ENCODE data around the gene LACRT.
"Not testable (repeated sequence)": the region's sequence is repeated elsewhere in the genome, so short reads cannot be mapped to it uniquely, and the experiment has no call there.

LACRT gene

DNA sequence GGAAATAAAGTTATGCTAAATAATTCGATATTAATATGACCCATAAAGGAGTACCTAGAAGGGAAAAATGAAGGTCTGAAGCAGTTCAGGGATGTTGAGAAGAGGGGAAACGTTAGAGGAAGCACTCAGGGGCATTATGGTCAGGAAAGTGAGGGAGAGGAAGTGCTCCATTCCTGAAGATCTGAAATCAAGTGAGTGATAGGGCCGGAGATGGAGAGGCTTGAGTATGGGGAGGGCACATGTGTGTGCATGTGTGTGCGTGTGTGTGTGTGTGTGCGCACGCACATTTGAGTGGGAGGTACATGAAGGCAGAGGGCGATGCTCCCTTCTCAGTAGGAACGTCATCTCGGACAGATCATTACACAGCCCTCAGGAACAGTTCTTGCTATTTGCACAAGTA, 18.3 kb upstream of the LACRT start:
- H3K9me3 ChIP-seq (ENCODE audit: insufficient read depth, low read length): no peaks in the 10 kb centered on the region
- TF ChIP-seq SUZ12 (IDR thresholded peaks at IDR 0.05; ENCODE audit: extremely low read depth, insufficient read depth, insufficient read length) (no peak), ZNF274 (IDR thresholded peaks at IDR 0.05; ENCODE audit: low read depth, low read length) (no peak), YY1 (IDR thresholded peaks at IDR 0.05; ENCODE audit: insufficient read depth, insufficient read length) (no peak)
- H3K4me1 ChIP-seq (ENCODE audit: insufficient read depth, insufficient read length): no peaks in the 10 kb centered on the region
- H3K9ac ChIP-seq (ENCODE audit: insufficient read length, low read depth): no peak overlapping the region
- H3K4me3 ChIP-seq (ENCODE audit: insufficient read length, low read depth): no peak overlapping the region
- H3K27me3 ChIP-seq (ENCODE audit: insufficient read depth, insufficient read length): no peaks in the 10 kb centered on the region
- no peak for DNase-seq (ENCODE audit: low read depth, low spot score)
- H3K36me3 ChIP-seq (ENCODE audit: insufficient read depth, insufficient read length, low read length): no peaks in the 10 kb centered on the region

DNA sequence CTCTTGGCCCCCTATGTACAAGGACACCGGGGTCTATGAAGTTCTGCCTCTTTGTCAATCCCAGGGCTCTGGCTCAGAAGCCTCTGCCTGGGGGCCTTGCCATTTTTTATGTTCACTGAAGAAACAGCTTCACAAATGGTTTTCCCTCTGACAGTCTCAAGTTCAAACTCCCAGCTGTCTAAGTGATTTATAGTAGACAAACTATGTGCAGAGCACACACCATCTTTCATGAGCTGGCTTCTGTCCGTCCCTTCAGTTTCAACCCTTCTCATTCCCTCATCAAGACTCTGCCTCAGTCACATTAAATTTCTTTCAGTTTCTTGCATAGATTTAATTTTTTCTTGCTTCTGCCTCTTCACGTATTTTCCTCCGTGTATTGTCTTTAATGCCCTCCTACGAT, 16.2 kb upstream of the LACRT start:
- Histone ChIP-seq H3K9me3 (ENCODE audit: insufficient read depth, low read length) (no peaks in the 10 kb centered on the region), H3K4me1 (ENCODE audit: insufficient read depth, insufficient read length) (no peaks in the 10 kb centered on the region), H3K27me3 (ENCODE audit: insufficient read depth, insufficient read length) (no peaks in the 10 kb centered on the region), H3K9ac (ENCODE audit: insufficient read length, low read depth) (no peak overlapping the region), H3K36me3 (ENCODE audit: insufficient read depth, insufficient read length, low read length) (no peaks in the 10 kb centered on the region), H3K4me3 (ENCODE audit: insufficient read length, low read depth) (no peak overlapping the region)
- no peak for DNase-seq (ENCODE audit: low read depth, low spot score)
- TF ChIP-seq SUZ12 (IDR thresholded peaks at IDR 0.05; ENCODE audit: extremely low read depth, insufficient read depth, insufficient read length) (no peak), ZNF274 (IDR thresholded peaks at IDR 0.05; ENCODE audit: low read depth, low read length) (no peak), YY1 (IDR thresholded peaks at IDR 0.05; ENCODE audit: insufficient read depth, insufficient read length) (no peak)

DNA sequence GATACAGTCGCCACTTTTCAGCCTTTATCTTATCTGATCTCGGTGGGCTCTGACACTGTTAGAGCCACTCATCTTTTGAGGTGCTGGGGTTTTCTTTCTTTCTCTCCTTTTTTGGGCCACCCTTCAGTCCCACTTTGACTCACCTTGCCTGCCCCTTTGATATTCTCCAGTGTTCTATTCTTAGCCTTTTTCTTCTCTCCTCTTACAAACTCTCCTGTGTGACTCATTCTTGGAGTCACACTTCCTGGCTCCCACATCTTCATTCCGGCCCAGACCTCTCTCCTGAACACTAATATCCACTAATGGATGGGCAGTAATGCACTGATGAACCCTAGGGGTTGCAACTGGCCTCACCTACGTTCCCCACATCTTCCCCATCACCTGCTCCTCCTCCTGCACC, 15.7 kb upstream of the LACRT start:
- no peak overlapping the region for H3K4me3 ChIP-seq (ENCODE audit: insufficient read length, low read depth)
- no peaks in the 10 kb centered on the region for H3K27me3 ChIP-seq (ENCODE audit: insufficient read depth, insufficient read length)
- H3K9me3 ChIP-seq (ENCODE audit: insufficient read depth, low read length): no peaks in the 10 kb centered on the region
- H3K36me3 ChIP-seq (ENCODE audit: insufficient read depth, insufficient read length, low read length): no peaks in the 10 kb centered on the region
- no peak for DNase-seq (ENCODE audit: low read depth, low spot score)
- no peaks in the 10 kb centered on the region for H3K4me1 ChIP-seq (ENCODE audit: insufficient read depth, insufficient read length)
- no peak for TF ChIP-seq ZNF274 (IDR thresholded peaks at IDR 0.05; ENCODE audit: low read depth, low read length)
- no peak for TF ChIP-seq YY1 (IDR thresholded peaks at IDR 0.05; ENCODE audit: insufficient read depth, insufficient read length)
- no peak for TF ChIP-seq SUZ12 (IDR thresholded peaks at IDR 0.05; ENCODE audit: extremely low read depth, insufficient read depth, insufficient read length)
- H3K9ac ChIP-seq (ENCODE audit: insufficient read length, low read depth): no peak overlapping the region

DNA sequence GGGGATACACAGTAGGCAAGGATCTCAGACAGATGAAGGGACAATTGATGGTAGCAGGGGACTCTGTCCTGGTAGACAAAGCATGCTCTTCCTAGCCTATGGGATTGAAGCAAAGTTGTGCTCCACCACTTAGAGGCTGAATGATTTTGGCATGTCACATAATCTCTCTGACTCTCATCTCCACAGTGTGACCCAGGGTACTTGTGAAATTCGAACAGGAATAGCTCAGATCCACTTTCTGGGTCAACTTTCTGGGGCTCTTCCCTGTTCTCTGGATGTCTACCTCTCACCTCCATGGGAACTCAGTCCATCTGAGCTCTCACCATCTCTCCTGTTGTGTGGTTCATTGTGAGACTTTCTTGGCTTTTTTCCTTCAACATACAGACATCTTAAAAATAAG, 15.1 kb upstream of the LACRT start:
- H3K4me1 ChIP-seq (ENCODE audit: insufficient read depth, insufficient read length): no peaks in the 10 kb centered on the region
- H3K4me3 ChIP-seq (ENCODE audit: insufficient read length, low read depth): no peak overlapping the region
- H3K36me3 ChIP-seq (ENCODE audit: insufficient read depth, insufficient read length, low read length): no peaks in the 10 kb centered on the region
- H3K9me3 ChIP-seq (ENCODE audit: insufficient read depth, low read length): no peaks in the 10 kb centered on the region
- TF ChIP-seq SUZ12 (IDR thresholded peaks at IDR 0.05; ENCODE audit: extremely low read depth, insufficient read depth, insufficient read length) (no peak), ZNF274 (IDR thresholded peaks at IDR 0.05; ENCODE audit: low read depth, low read length) (no peak), YY1 (IDR thresholded peaks at IDR 0.05; ENCODE audit: insufficient read depth, insufficient read length) (no peak)
- DNase-seq (ENCODE audit: low read depth, low spot score): no peak
- no peak overlapping the region for H3K9ac ChIP-seq (ENCODE audit: insufficient read length, low read depth)
- H3K27me3 ChIP-seq (ENCODE audit: insufficient read depth, insufficient read length): no peaks in the 10 kb centered on the region

DNA sequence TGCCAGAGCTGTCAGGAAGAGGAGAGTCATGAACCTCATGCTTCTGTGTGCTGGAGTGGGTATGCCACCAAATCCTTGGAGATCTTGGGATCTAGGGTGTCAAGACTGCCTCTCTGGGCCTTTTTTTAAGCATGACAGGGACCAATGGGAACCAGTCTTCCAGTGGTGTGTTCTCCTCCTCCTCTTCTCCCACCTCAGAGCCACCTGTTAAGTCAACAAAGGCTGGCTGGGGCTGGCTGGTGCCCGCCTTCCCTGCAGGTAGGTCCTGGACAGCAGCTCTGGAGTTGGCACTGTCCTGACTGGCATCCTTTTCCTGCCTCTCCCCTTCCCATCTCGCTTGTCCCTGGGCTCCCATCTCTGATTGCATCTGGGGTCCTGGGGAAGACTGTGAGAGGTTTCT, 13.6 kb upstream of the LACRT start, which contains the start of gene DCD:
Gene DCD, minus strand, starts transcription at position 101 of the 400 bp plus-strand sequence. Its CDS starts 62 bp downstream, at position 39.
- no peak for TF ChIP-seq SUZ12 (IDR thresholded peaks at IDR 0.05; ENCODE audit: extremely low read depth, insufficient read depth, insufficient read length)
- no peak for TF ChIP-seq ZNF274 (IDR thresholded peaks at IDR 0.05; ENCODE audit: low read depth, low read length)
- no peak for TF ChIP-seq YY1 (IDR thresholded peaks at IDR 0.05; ENCODE audit: insufficient read depth, insufficient read length)
- Histone ChIP-seq H3K9me3 (ENCODE audit: insufficient read depth, low read length) (no peaks in the 10 kb centered on the region), H3K4me1 (ENCODE audit: insufficient read depth, insufficient read length) (no peaks in the 10 kb centered on the region), H3K27me3 (ENCODE audit: insufficient read depth, insufficient read length) (peaks cover 8% of the 10 kb centered on the region), H3K36me3 (ENCODE audit: insufficient read depth, insufficient read length, low read length) (no peaks in the 10 kb centered on the region), H3K9ac (ENCODE audit: insufficient read length, low read depth) (no peak within 1 kb of the TSS), H3K4me3 (ENCODE audit: insufficient read length, low read depth) (no peak within 1 kb of the TSS)
- no peak for DNase-seq (ENCODE audit: low read depth, low spot score)

DNA sequence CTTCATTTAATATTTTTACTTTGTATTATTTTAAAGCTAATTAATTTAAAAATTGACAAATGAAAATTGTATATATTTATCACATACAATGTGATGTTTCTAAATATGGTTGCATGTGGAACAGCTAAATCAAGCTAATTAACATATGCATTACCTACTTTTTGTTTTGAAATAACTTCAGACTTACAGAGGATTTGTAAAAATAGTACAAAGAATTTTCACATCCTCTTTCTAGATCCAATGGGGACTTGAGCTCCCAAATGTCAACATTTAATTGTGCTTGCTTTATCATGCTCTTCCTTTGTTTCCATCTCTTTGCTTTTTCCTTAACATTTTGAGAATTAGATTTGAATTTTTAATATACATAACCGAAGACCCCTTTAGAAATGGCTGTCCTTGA, 6.9 kb upstream of the LACRT start:
- H3K9me3 ChIP-seq (ENCODE audit: insufficient read depth, low read length): no peaks in the 10 kb centered on the region
- H3K4me3 ChIP-seq (ENCODE audit: insufficient read length, low read depth): no peak overlapping the region
- H3K27me3 ChIP-seq (ENCODE audit: insufficient read depth, insufficient read length): peaks cover 8% of the 10 kb centered on the region
- no peaks in the 10 kb centered on the region for H3K4me1 ChIP-seq (ENCODE audit: insufficient read depth, insufficient read length)
- H3K36me3 ChIP-seq (ENCODE audit: insufficient read depth, insufficient read length, low read length): no peaks in the 10 kb centered on the region
- TF ChIP-seq YY1 (IDR thresholded peaks at IDR 0.05; ENCODE audit: insufficient read depth, insufficient read length): no peak
- TF ChIP-seq ZNF274 (IDR thresholded peaks at IDR 0.05; ENCODE audit: low read depth, low read length): no peak
- no peak for TF ChIP-seq SUZ12 (IDR thresholded peaks at IDR 0.05; ENCODE audit: extremely low read depth, insufficient read depth, insufficient read length)
- H3K9ac ChIP-seq (ENCODE audit: insufficient read length, low read depth): no peak overlapping the region
- no peak for DNase-seq (ENCODE audit: low read depth, low spot score)

DNA sequence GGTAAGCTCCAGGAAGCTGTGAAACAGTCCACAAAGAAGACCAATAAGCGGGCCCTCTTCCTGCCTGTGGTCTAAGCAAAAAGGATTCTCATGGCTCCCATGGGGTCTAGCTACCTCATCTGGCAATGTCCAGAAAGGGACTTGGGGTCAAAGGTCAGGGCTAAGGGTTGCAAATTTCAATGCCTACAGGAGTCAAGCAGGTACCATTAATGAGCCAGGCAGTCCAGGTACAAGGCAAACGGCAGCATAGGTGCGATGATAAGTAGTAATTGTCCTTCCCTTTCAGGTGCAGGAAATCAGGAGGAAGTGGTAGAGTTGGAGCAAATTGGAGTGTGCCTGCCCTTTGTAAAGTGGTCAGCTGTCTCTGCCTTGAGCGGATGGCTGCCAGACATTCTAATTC, 6.4 kb upstream of the LACRT start:
- H3K9ac ChIP-seq (ENCODE audit: insufficient read length, low read depth): no peak overlapping the region
- H3K4me1 ChIP-seq (ENCODE audit: insufficient read depth, insufficient read length): no peaks in the 10 kb centered on the region
- peaks cover 8% of the 10 kb centered on the region for H3K27me3 ChIP-seq (ENCODE audit: insufficient read depth, insufficient read length)
- no peaks in the 10 kb centered on the region for H3K9me3 ChIP-seq (ENCODE audit: insufficient read depth, low read length)
- H3K36me3 ChIP-seq (ENCODE audit: insufficient read depth, insufficient read length, low read length): no peaks in the 10 kb centered on the region
- DNase-seq (ENCODE audit: low read depth, low spot score): no peak
- H3K4me3 ChIP-seq (ENCODE audit: insufficient read length, low read depth): no peak overlapping the region
- TF ChIP-seq SUZ12 (IDR thresholded peaks at IDR 0.05; ENCODE audit: extremely low read depth, insufficient read depth, insufficient read length) (no peak), ZNF274 (IDR thresholded peaks at IDR 0.05; ENCODE audit: low read depth, low read length) (no peak), YY1 (IDR thresholded peaks at IDR 0.05; ENCODE audit: insufficient read depth, insufficient read length) (no peak)

DNA sequence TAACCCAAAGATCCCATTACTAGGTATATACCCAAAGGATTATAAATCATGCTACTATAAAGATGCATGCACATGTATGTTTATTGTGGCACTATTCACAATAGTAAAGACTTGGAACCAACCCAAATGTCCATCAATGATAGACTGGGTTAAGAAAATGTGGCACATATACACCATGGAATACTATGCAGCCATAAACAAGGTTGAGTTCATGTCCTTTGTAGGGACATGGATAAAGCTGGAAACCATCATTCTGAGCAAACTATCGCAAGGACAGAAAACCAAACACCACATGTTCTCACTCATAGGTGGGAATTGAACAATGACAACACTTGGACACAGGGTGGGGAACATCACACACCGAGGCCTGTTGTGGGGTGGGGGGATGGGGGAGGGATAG, 4.4 kb upstream of the LACRT start:
- not testable (repeated sequence) for DNase-seq (ENCODE audit: low read depth, low spot score); H3K4me3 ChIP-seq (ENCODE audit: insufficient read length, low read depth); H3K4me1 ChIP-seq (ENCODE audit: insufficient read depth, insufficient read length); H3K36me3 ChIP-seq (ENCODE audit: insufficient read depth, insufficient read length, low read length); H3K9me3 ChIP-seq (ENCODE audit: insufficient read depth, low read length); H3K27me3 ChIP-seq (ENCODE audit: insufficient read depth, insufficient read length); H3K9ac ChIP-seq (ENCODE audit: insufficient read length, low read depth)

Measured in NT2/D1 (cell line).